ENCODE data around the gene MDFIC2.
"Not testable (repeated sequence)": the region's sequence is repeated elsewhere in the genome, so short reads cannot be mapped to it uniquely, and the experiment has no call there.

MDFIC2 gene

GRCh38 chr3:70244422-70244821 is 68.0 kb downstream of the MDFIC2 start:
- Mint-ChIP-seq H3K27ac (no peak overlapping the region), H3K9me3 (peaks cover 5% of the 10 kb centered on the region), H3K4me3 (no peak overlapping the region), H3K4me1 (no peaks in the 10 kb centered on the region), H3K27me3 (no peaks in the 10 kb centered on the region), H3K36me3 (no peaks in the 10 kb centered on the region)
- no peak for ATAC-seq (ENCODE audit: low read depth)
- no peak for DNase-seq (ENCODE audit: low spot score in 2 of 2)

DNA sequence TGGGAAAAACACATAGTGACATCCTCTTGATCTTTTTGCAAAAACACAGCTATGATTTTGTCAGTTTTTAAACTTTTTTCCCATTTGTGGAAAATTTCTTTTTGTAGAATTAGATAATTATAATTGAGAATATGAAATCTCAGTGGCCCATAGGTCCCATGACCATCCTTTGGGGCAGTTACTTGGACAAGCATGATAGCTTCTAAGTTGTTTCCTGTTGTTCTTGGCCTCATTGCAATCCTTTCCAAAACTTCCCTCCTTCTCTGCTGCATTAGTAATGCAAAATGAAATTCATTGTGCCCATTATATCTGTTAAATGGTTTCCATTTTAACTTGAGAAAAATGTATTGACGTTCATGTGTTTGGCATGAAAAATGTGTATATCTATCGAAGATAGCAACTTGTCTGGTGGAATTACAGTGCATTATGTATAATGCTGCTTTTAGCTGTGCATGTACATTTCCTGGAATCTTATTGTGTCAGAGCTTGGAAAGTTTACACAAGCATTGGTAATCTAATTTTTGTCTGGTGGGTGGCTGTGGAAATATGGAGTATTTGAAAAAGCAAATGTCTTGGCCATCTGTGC is 70.0 kb downstream of the MDFIC2 start:
- H3K36me3 Mint-ChIP-seq, result no peaks in the 10 kb centered on the region
- ATAC-seq (ENCODE audit: low read depth) (no peak), DNase-seq (ENCODE audit: low spot score in 2 of 2) (no peak)
- no peak overlapping the region for H3K27ac Mint-ChIP-seq
- no peaks in the 10 kb centered on the region for H3K4me1 Mint-ChIP-seq
- no peak overlapping the region for H3K4me3 Mint-ChIP-seq
- H3K9me3 Mint-ChIP-seq, result peaks cover 3% of the 10 kb centered on the region
- H3K27me3 Mint-ChIP-seq, result peaks cover under 1% of the 10 kb centered on the region

DNA sequence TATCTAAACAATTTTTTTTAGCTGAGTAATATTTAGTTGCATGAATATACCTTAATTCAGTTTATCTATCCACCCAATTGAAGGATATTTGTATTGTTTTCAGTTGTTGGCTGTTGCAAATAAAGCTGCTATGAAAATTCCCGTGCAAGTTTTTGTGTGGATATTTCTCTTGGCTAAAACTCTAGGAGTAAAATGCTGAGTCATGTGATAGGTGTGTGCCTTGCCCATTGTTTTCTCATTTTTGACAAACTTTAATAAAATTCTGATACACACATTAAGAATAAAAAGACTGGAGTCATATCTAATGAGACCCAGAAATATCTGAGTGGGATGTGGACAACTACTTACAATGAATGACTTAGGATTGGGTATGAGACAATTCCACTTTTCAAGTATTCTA is 78.6 kb downstream of the MDFIC2 start:
- H3K36me3 Mint-ChIP-seq, result no peaks in the 10 kb centered on the region

DNA sequence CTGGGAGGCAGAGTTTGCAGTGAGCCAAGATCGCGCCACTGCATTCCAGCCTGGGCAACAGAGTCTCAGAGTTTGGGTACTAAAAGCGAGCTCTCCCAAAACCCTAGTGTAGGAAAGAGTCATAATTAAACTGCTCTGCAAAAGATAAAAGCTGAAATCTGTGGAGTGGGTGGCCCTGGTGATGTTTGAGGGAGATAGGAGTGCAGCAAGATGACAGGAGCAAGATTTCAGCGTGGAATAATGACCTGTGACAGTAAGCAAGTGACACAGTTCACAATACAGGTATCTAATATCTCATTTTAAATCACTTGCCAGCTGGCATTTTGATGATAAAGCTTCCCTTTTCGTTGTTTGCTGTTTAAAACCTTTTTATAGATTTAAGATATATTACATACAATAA is 79.3 kb downstream of the MDFIC2 start:
- Mint-ChIP-seq H3K9me3 (peaks cover 3% of the 10 kb centered on the region), H3K36me3 (no peaks in the 10 kb centered on the region), H3K27me3 (peaks cover 4% of the 10 kb centered on the region), H3K4me1 (no peaks in the 10 kb centered on the region), H3K4me3 (no peak overlapping the region), H3K27ac (no peak overlapping the region)
- ATAC-seq (ENCODE audit: low read depth), result no peak
- DNase-seq (ENCODE audit: low spot score in 2 of 2), result no peak

More for the DNA sequence above, 78.6 kb downstream of the MDFIC2 start:
- Mint-ChIP-seq H3K9me3 (peaks cover 3% of the 10 kb centered on the region), H3K4me1 (no peaks in the 10 kb centered on the region), H3K4me3 (no peak overlapping the region), H3K27ac (no peak overlapping the region), H3K27me3 (peaks cover 4% of the 10 kb centered on the region)
- DNase-seq (ENCODE audit: low spot score in 2 of 2), result no peak
- ATAC-seq (ENCODE audit: low read depth), result no peak

- Mint-ChIP-seq H3K36me3 (no peaks in the 10 kb centered on the region), H3K4me1 (no peaks in the 10 kb centered on the region), H3K4me3 (no peak overlapping the region), H3K9me3 (no peaks in the 10 kb centered on the region), H3K27ac (no peak overlapping the region), H3K27me3 (peaks cover 2% of the 10 kb centered on the region)
- DNase-seq (ENCODE audit: low spot score in 2 of 2) (no peak), ATAC-seq (ENCODE audit: low read depth) (no peak)
Observed at GRCh38 chr3:70231266-70231701, 81.2 kb downstream of the MDFIC2 start.

- Mint-ChIP-seq H3K9me3 (no peaks in the 10 kb centered on the region), H3K27me3 (peaks cover 2% of the 10 kb centered on the region), H3K27ac (no peak overlapping the region), H3K4me1 (no peaks in the 10 kb centered on the region), H3K36me3 (no peaks in the 10 kb centered on the region), H3K4me3 (no peak overlapping the region)
- ATAC-seq (ENCODE audit: low read depth) (no peak), DNase-seq (ENCODE audit: low spot score in 2 of 2) (no peak)
Observed at GRCh38 chr3:70227437-70227836, 85.0 kb downstream of the MDFIC2 start.

DNA sequence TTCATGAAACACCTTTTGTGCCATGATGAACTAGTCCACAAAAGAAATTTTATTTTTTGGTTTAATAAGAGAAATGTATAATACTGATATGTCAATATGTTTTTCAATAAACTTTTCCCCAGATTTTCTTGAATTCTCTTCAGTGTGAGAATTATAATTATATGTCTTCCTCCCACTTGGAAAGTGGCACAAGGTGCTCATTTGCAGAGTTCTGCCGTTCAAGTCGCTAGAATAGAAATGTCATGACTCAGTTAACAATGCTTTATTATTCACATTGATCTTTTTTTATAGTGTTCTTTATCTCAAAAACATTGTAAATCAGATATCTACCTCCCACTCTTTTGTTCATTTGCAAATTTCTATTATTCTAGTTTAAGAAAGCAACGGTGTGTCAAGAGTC is 87.3 kb downstream of the MDFIC2 start:
- no peak for DNase-seq (ENCODE audit: low spot score in 2 of 2)
- Mint-ChIP-seq H3K4me3 (no peak overlapping the region), H3K27ac (no peak overlapping the region), H3K9me3 (no peaks in the 10 kb centered on the region), H3K36me3 (no peaks in the 10 kb centered on the region), H3K4me1 (no peaks in the 10 kb centered on the region), H3K27me3 (no peaks in the 10 kb centered on the region)
- no peak for ATAC-seq (ENCODE audit: low read depth)

DNA sequence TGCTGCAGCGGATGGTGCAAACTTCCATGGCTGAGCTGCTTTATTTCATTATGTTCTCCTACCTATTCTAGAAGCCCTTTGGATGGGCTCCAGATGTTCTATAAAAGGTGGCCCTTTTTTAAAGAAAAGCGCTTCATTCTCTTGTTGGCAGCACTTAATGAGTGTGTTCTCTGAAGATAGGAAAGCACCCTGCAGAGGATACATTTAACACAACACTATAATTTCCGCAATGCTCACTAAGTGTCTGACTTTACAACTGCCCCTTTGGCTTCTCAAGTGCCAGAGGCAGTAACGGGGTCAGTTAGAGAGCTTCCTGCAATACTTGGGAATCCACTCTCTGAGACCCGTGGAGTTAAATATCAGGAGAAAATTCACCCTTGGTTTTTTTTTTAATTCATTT is 88.1 kb downstream of the MDFIC2 start:
- Mint-ChIP-seq H3K4me3 (no peak overlapping the region), H3K4me1 (no peaks in the 10 kb centered on the region), H3K36me3 (no peaks in the 10 kb centered on the region), H3K27ac (no peak overlapping the region), H3K27me3 (no peaks in the 10 kb centered on the region), H3K9me3 (no peaks in the 10 kb centered on the region)
- ATAC-seq (ENCODE audit: low read depth), result no peak
- no peak for DNase-seq (ENCODE audit: low spot score in 2 of 2)

- H3K4me3 Mint-ChIP-seq, result no peak overlapping the region
- H3K36me3 Mint-ChIP-seq, result no peaks in the 10 kb centered on the region
- ATAC-seq (ENCODE audit: low read depth), result no peak
- no peaks in the 10 kb centered on the region for H3K4me1 Mint-ChIP-seq
- no peak overlapping the region for H3K27ac Mint-ChIP-seq
- H3K9me3 Mint-ChIP-seq, result no peaks in the 10 kb centered on the region
- H3K27me3 Mint-ChIP-seq, result no peaks in the 10 kb centered on the region
- no peak for DNase-seq (ENCODE audit: low spot score in 2 of 2)
Observed at GRCh38 chr3:70218471-70218870, 94.0 kb downstream of the MDFIC2 start.

- H3K36me3 Mint-ChIP-seq; H3K4me1 Mint-ChIP-seq; DNase-seq (ENCODE audit: low spot score in 2 of 2); H3K27ac Mint-ChIP-seq; H3K9me3 Mint-ChIP-seq; H3K27me3 Mint-ChIP-seq; H3K4me3 Mint-ChIP-seq; ATAC-seq (ENCODE audit: low read depth): not testable (repeated sequence)
Observed at GRCh38 chr3:70211274-70211673, 101.2 kb downstream of the MDFIC2 start.

GRCh38 chr3:70201975-70202374 is 110.5 kb downstream of the MDFIC2 start:
- H3K4me3 Mint-ChIP-seq, result no peak overlapping the region
- peaks cover 3% of the 10 kb centered on the region for H3K9me3 Mint-ChIP-seq
- no peaks in the 10 kb centered on the region for H3K4me1 Mint-ChIP-seq
- no peak overlapping the region for H3K27ac Mint-ChIP-seq
- ATAC-seq (ENCODE audit: low read depth), result no peak
- H3K36me3 Mint-ChIP-seq, result peaks cover 2% of the 10 kb centered on the region
- H3K27me3 Mint-ChIP-seq, result peaks cover 6% of the 10 kb centered on the region
- no peak for DNase-seq (ENCODE audit: low spot score in 2 of 2)

GRCh38 chr3:70189884-70190473 is 122.5 kb downstream of the MDFIC2 start:
- ATAC-seq (ENCODE audit: low read depth), result no peak
- no peak overlapping the region for H3K27ac Mint-ChIP-seq
- no peak overlapping the region for H3K4me3 Mint-ChIP-seq
- H3K36me3 Mint-ChIP-seq, result no peaks in the 10 kb centered on the region
- H3K27me3 Mint-ChIP-seq, result no peaks in the 10 kb centered on the region
- H3K9me3 Mint-ChIP-seq, result no peaks in the 10 kb centered on the region
- no peaks in the 10 kb centered on the region for H3K4me1 Mint-ChIP-seq
- DNase-seq (ENCODE audit: low spot score in 2 of 2), result no peak

DNA sequence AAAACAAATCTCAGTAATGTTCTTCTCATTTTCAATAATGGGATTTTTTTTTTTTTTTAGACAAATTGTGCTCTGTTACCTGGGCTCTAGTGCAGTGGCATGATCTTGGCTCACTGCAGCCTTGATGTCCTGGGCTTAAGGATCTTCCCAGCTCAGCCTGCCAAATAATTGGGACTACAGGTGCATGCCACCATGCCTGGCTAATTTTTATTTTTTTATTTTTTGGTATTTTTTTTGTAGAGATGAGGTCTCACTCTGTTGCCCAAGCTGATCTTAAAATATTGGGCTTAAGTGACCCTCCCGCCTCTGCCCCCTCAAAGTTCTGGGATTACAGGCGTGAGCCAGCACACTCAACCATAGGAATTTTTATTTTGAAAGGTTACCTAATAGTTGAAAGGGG is 126.2 kb downstream of the MDFIC2 start:
- no peaks in the 10 kb centered on the region for H3K4me1 Mint-ChIP-seq
- DNase-seq (ENCODE audit: low spot score in 2 of 2) (no peak), ATAC-seq (ENCODE audit: low read depth) (no peak)
- no peak overlapping the region for H3K27ac Mint-ChIP-seq
- no peaks in the 10 kb centered on the region for H3K27me3 Mint-ChIP-seq
- no peaks in the 10 kb centered on the region for H3K9me3 Mint-ChIP-seq
- no peaks in the 10 kb centered on the region for H3K36me3 Mint-ChIP-seq
- no peak overlapping the region for H3K4me3 Mint-ChIP-seq

DNA sequence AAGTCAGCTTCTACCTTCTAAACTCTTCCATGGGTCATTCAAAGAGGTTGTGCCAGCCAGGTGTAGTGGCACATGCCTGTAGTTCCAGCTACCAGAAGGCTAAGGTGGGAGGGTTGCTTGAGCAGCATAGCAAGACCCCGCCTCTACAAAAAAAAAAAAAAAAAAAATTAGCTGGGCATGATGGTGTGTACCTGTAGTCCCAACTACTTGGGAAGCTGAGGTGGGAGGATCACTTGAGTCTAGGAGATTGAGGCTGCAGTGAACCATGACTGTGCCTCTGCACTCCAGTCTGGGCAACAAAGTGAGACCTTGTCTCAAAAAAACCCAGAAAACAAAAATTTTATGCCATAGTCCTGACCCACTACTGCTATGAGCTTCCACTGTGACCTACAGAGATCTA is 126.8 kb downstream of the MDFIC2 start:
- ATAC-seq (ENCODE audit: low read depth) (no peak), DNase-seq (ENCODE audit: low spot score in 2 of 2) (no peak)
- Mint-ChIP-seq H3K27ac (no peak overlapping the region), H3K27me3 (no peaks in the 10 kb centered on the region), H3K4me1 (peaks cover 4% of the 10 kb centered on the region), H3K36me3 (no peaks in the 10 kb centered on the region), H3K4me3 (no peak overlapping the region), H3K9me3 (no peaks in the 10 kb centered on the region)

DNA sequence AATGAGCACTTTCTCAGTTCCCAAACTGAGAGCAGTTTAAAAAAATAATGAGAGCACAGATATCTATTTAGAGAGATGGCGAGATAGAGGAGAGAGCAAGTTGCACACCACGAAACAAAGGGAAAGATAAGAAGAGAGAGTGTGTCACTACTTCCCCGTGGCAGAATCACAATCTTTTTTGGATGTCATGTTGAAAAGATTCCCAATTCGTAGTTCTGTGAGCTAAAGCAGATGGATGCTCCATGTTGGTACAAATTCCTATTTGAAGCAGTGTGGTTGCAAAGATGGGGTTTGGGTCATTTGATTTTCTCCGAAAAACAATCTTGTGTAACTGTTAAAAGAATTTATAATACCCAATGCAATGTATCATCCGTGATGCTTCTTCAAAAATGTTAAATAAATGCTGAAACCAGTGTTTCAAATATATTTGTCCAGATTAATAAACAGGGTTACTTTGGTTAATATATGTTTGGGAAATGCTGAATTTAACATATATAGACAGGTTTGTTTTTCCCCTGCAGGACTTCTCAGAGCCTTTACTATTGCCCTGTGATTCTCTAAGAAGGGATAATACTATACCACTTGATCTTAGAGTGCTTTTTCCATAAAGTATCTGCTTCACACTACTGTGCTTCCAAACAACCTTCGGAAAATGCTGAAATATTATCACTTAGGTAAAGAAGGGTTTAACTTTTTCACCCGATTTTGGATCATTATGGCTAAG is 128.5 kb downstream of the MDFIC2 start:
- ATAC-seq (ENCODE audit: low read depth), result no peak
- no peaks in the 10 kb centered on the region for H3K9me3 Mint-ChIP-seq
- peaks cover 12% of the 10 kb centered on the region for H3K4me1 Mint-ChIP-seq
- no peaks in the 10 kb centered on the region for H3K36me3 Mint-ChIP-seq
- no peak overlapping the region for H3K27ac Mint-ChIP-seq
- no peak overlapping the region for H3K4me3 Mint-ChIP-seq
- H3K27me3 Mint-ChIP-seq, result no peaks in the 10 kb centered on the region
- DNase-seq (ENCODE audit: low spot score in 2 of 2), result no peak

Measured in memory B cell (primary cell).